ENCODE measurements around the gene GABRR2.

DNA sequence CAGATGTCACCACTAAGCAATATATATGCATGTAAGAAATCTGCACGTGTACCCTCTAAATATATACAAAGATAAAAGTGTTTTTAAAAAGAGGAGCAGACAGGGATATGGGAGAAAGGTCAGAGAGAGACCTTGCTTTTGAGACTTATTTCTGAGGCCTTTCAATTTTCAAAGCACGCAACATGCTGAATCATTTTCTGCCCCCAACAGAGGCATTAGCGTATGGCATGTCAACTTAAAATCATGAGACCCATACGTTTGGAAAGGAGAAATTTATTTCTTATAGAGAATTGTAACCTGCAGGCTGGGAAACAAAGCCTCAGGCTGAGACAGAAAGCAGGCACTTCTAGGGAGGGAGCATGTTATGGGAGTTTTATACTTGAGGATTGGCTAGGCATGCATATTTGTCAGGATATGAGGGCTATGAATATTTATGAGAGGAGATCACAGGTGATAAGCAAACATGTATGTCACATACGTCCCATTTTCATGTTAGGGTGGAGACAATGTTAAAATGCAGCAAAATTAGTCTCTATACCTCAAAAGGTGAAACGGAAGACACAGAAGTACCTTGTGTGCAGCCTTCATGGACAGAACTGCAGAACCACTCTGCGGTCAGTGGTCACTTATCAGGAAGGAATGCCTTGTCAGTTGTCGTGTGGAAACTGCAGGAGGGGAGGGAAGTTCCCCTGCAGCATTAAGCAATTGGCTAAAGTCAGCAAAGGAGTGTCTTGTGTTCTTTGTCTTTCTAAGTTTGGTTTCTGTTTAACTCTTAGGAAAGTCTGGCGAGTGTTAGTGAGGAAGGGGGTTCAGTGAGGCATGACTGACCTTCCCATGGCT lies 6.3 kb upstream of the GABRR2 start:
- TF ChIP-seq, protein P1, sequence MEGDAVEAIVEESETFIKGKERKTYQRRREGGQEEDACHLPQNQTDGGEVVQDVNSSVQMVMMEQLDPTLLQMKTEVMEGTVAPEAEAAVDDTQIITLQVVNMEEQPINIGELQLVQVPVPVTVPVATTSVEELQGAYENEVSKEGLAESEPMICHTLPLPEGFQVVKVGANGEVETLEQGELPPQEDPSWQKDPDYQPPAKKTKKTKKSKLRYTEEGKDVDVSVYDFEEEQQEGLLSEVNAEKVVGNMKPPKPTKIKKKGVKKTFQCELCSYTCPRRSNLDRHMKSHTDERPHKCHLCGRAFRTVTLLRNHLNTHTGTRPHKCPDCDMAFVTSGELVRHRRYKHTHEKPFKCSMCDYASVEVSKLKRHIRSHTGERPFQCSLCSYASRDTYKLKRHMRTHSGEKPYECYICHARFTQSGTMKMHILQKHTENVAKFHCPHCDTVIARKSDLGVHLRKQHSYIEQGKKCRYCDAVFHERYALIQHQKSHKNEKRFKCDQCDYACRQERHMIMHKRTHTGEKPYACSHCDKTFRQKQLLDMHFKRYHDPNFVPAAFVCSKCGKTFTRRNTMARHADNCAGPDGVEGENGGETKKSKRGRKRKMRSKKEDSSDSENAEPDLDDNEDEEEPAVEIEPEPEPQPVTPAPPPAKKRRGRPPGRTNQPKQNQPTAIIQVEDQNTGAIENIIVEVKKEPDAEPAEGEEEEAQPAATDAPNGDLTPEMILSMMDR (IDR thresholded peaks at IDR 0.05): no peak
- no peak for TF ChIP-seq POLR2A (IDR thresholded peaks at IDR 0.05)
